ENCODE results near the gene IDH3A. TPM values are rescaled to one million over a fixed set of nuclear protein-coding genes. Genes with fewer than 3 reads are reported as not detected.
"Not testable (repeated sequence)": the region's sequence is repeated elsewhere in the genome, so short reads cannot be mapped to it uniquely, and the experiment has no call there.

IDH3A gene
- total RNA-seq, 1 experiment from 2014 or later = 87.1 TPM

- DNase-seq (ENCODE audit: low read depth) = no peak
These were observed 19.9 kb upstream of the IDH3A start for GRCh38 chr15:78129077-78129750.

GRCh38 chr15:78129751-78130287 is 19.3 kb upstream of the IDH3A start:
- DNase-seq (ENCODE audit: low read depth) = no peak

- no peak for DNase-seq (ENCODE audit: low read depth)
These were observed 18.5 kb upstream of the IDH3A start for GRCh38 chr15:78130466-78131294.

GRCh38 chr15:78131295-78132061 is 17.7 kb upstream of the IDH3A start, which contains the start of gene CIB2:
CIB2 (minus strand) TSS chr15:78131445; CDS start chr15:78131215, 230 bp downstream.
- DNase-seq (ENCODE audit: low read depth) = no peak

- no peak for DNase-seq (ENCODE audit: low read depth)
These were observed 15.4 kb upstream of the IDH3A start for GRCh38 chr15:78133801-78134200.

GRCh38 chr15:78139578-78139977 is 9.6 kb upstream of the IDH3A start:
- no peak for DNase-seq (ENCODE audit: low read depth)

- DNase-seq (ENCODE audit: low read depth) = no peak
These were observed 8.9 kb upstream of the IDH3A start for GRCh38 chr15:78140292-78140691.

GRCh38 chr15:78142332-78142731 is 6.8 kb upstream of the IDH3A start:
- no peak for DNase-seq (ENCODE audit: low read depth)

GRCh38 chr15:78146425-78147154 is 2.6 kb upstream of the IDH3A start:
- no peak for DNase-seq (ENCODE audit: low read depth)

- no peak for DNase-seq (ENCODE audit: low read depth)
These were observed 1.6 kb upstream of the IDH3A start for GRCh38 chr15:78147566-78147965.

- no peak for DNase-seq (ENCODE audit: low read depth)
These were observed 632 bp upstream of the IDH3A start for GRCh38 chr15:78148392-78149067.

- no peak for DNase-seq (ENCODE audit: low read depth)
These were observed 916 bp downstream of the IDH3A start for GRCh38 chr15:78149805-78150751.

GRCh38 chr15:78151075-78151474 is 1.9 kb downstream of the IDH3A start:
- not testable (repeated sequence) for DNase-seq (ENCODE audit: low read depth)

GRCh38 chr15:78154955-78155354 is 5.8 kb downstream of the IDH3A start:
- no peak for DNase-seq (ENCODE audit: low read depth)

GRCh38 chr15:78155355-78155939 is 6.3 kb downstream of the IDH3A start:
- no peak for DNase-seq (ENCODE audit: low read depth)

GRCh38 chr15:78156653-78157052 is 7.5 kb downstream of the IDH3A start:
- no peak for DNase-seq (ENCODE audit: low read depth)

- DNase-seq (ENCODE audit: low read depth) = no peak
These were observed 8.0 kb downstream of the IDH3A start for GRCh38 chr15:78157203-78157602.

GRCh38 chr15:78159395-78159794 is 10.2 kb downstream of the IDH3A start:
- no peak for DNase-seq (ENCODE audit: low read depth)

- no peak for DNase-seq (ENCODE audit: low read depth)
These were observed 12.9 kb downstream of the IDH3A start for GRCh38 chr15:78162038-78162437.
